Astrocyte (in vitro differentiated cells and primary cell): ENCODE measurements around the gene FES.

ENCODE experiments used
- EZH2 ChIP-seq: IDR thresholded peaks from 2 replicates; pipeline ENCODE4 v1.6.1; 2012; ENCODE audit warnings: mild to moderate bottlenecking, low read length, inconsistent platforms; ENCODE audit not compliant: insufficient read depth
- TF ChIP-seq, protein P1 (sequence below): IDR thresholded peaks from 2 replicates; pipeline ENCODE4 v1.5.1; 2011; ENCODE audit warnings: low read depth, mild to moderate bottlenecking, inconsistent platforms, low read length, moderate library complexity; ENCODE audit not compliant: insufficient read depth

DNA sequence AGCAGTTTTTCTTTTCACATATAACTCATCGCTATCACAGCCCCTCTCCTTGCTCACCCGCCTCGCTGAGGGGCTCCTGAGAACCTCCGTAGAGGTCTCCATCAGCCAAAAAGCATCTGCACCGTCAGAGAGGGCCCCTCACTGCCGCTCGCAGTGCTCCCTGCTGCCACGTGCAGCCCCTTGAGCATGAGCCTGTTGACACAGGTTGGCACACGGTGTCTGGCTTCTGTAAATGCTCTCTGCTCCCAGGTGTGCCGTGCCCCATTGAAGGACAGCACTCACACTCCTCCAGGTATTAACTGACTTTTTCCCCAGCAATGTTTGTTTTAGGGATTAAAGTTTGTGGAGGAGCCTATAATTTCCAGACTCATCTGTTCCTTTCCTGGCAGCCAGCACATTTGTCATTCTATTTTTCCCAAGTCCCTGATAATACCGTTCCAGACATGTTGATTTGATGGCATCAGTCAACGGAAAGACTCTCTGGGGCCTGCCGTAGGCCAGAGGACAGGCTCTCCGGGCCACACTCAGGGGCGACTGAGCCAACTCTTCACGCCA is 18.1 kb upstream of the FES start:
- TF ChIP-seq, protein P1, sequence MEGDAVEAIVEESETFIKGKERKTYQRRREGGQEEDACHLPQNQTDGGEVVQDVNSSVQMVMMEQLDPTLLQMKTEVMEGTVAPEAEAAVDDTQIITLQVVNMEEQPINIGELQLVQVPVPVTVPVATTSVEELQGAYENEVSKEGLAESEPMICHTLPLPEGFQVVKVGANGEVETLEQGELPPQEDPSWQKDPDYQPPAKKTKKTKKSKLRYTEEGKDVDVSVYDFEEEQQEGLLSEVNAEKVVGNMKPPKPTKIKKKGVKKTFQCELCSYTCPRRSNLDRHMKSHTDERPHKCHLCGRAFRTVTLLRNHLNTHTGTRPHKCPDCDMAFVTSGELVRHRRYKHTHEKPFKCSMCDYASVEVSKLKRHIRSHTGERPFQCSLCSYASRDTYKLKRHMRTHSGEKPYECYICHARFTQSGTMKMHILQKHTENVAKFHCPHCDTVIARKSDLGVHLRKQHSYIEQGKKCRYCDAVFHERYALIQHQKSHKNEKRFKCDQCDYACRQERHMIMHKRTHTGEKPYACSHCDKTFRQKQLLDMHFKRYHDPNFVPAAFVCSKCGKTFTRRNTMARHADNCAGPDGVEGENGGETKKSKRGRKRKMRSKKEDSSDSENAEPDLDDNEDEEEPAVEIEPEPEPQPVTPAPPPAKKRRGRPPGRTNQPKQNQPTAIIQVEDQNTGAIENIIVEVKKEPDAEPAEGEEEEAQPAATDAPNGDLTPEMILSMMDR: no peak
- no peak for TF ChIP-seq EZH2
